Stomach (tissue), 9 donors: ENCODE measurements around the gene QPRT. TPM values are rescaled to one million over a fixed set of nuclear protein-coding genes. Genes with fewer than 3 reads are reported as not detected.
"Not testable (repeated sequence)": the region's sequence is repeated elsewhere in the genome, so short reads cannot be mapped to it uniquely, and the experiment has no call there.

ENCODE experiments used
- DNase-seq, 2 donors: peaks; one replicate each; pipeline versions ENCODE4 v3.0.0 to v3.0.0-alpha.2; 2013 to 2019
- H3K27ac ChIP-seq, 5 donors: fragments of 200-600 bp in 4 of 5; sonication (generic) in 4 of 5; one replicate each; pipeline ENCODE4 v1.5.1; 2013 to 2019; ENCODE audit warnings: mild to moderate bottlenecking in 1 of 5, moderate library complexity in 1 of 5
- H3K27me3 ChIP-seq, 3 donors: fragments of 200-600 bp; sonication (generic); one replicate each; pipeline ENCODE4 v1.5.1; 2017 to 2019; ENCODE audit warnings: mixed run types in 1 of 3
- H3K36me3 ChIP-seq, 4 donors: fragments of 200-600 bp; sonication (generic); 1 replicate in 3 of 4; 2 replicates in 1 of 4; pipeline ENCODE4 v1.5.1; 2016 to 2019
- H3K4me1 ChIP-seq, 4 donors: fragments of 200-600 bp; sonication (generic); one replicate each; pipeline ENCODE4 v1.5.1; 2016 to 2019
- H3K4me3 ChIP-seq, 4 donors: fragments of 200-600 bp; sonication (generic) in 3 of 4; one replicate each; pipeline ENCODE4 v1.5.1; 2016 to 2019; ENCODE audit warnings: mild to moderate bottlenecking in 1 of 4
- H3K9me3 ChIP-seq, 4 donors: fragments of 200-600 bp; sonication (generic); one replicate each; pipeline ENCODE4 v1.5.1; 2016 to 2019
- CTCF ChIP-seq, 7 experiments: fragments of 450-650 bp in 4 of 7; fragments of 200-600 bp in 3 of 7; sonication (generic) in 3 of 7; IDR thresholded peaks; one replicate each; pipeline ENCODE4 v1.5.1; 2016 to 2019; ENCODE audit warnings: antibody characterized with exemption in 7 of 7, control low read depth in 2 of 7, mild to moderate bottlenecking in 1 of 7
- EP300 ChIP-seq: sonication (generic); formaldehyde crosslinking; IDR thresholded peaks from one replicate; pipeline ENCODE4 v1.6.1; 2017; ENCODE audit warnings: antibody characterized with exemption
- POLR2A ChIP-seq, 4 donors: fragments of 450-650 bp; IDR thresholded peaks; one replicate each; pipeline ENCODE4 v1.6.1; 2016; ENCODE audit warnings: antibody characterized with exemption in 4 of 4, control low read depth in 2 of 4, mild to moderate bottlenecking in 1 of 4, moderate library complexity in 1 of 4
- POLR2AphosphoS5 ChIP-seq, 3 donors: sonication (generic); formaldehyde crosslinking; IDR thresholded peaks; one replicate each; pipeline ENCODE4 v1.6.1; 2016; ENCODE audit warnings: antibody characterized with exemption in 3 of 3
- WGBS, 5 donors: extraction: QIAGEN DNeasy Blood & Tissue Kit in 3 of 5; methylation state at CpG; one replicate each; pipeline versions ENCODE4 v1.1.5 to v1.1.7; 2013 to 2018; 5-methylcytosine and 5-hydroxymethylcytosine counted together
- intact Hi-C: fragments of 100-400 bp; cut with DNase I; formaldehyde crosslinking; loops from one replicate; pipeline ENCODE4 v1.15.1; 2023; ENCODE audit warnings: low total_unique reads
- polyA plus RNA-seq, 3 donors: library from polyadenylated mRNA; stranded (reverse); fragments of 200-250 nt; gene quantifications; one replicate each; pipeline ENCODE4 v1.2.3, GENCODE V29; 2013
- total RNA-seq, 5 donors: library from RNA; depleted of rRNA; stranded (reverse); fragments of >200 nt; gene quantifications; one replicate each; pipeline versions ENCODE4 v1.1.0 to v1.2.3, GENCODE V29; 2014 to 2016
- donor health status: healthy with polysubstance abuse.
- donor health status: Bipolar disorder and iron deficiency.
- donor health status: healthy.

Gene QPRT
- total and polyA plus RNA-seq, 8 donors: 2.4 to 114 (median 7.5) TPM; not detected in 1

- TF ChIP-seq EP300: no peak
- no peak for TF ChIP-seq POLR2A (IDR thresholded peaks at IDR 0.05)
- TF ChIP-seq POLR2AphosphoS5 (IDR thresholded peaks at IDR 0.05): no peak
- TF ChIP-seq CTCF (IDR thresholded peaks at IDR 0.05): no peak
- peaks cover 0 to 4% (median 0%) of the 10 kb centered on the region in 4 donors for H3K4me1 ChIP-seq
- no peak overlapping the region for H3K4me3 ChIP-seq
- H3K27ac ChIP-seq: no peak overlapping the region
- 69 to 86% (median 82%) methylated on average over 26 to 41 of the region's 41 CpGs for WGBS, 5 donors
- H3K27me3 ChIP-seq: no peaks in the 10 kb centered on the region
- peaks cover 0 to 9% (median 0%) of the 10 kb centered on the region in 4 donors for H3K9me3 ChIP-seq
- no peak for DNase-seq
- H3K36me3 ChIP-seq: no peaks in the 10 kb centered on the region
- intact Hi-C loops: loop anchor here (5.0 kb wide), 1 partner anchor 333 kb away; no protein-coding TSS in a partner anchor
Measured at GRCh38 chr16:29694384-29695195, 15.6 kb downstream of the QPRT start.

GRCh38 chr16:29695675-29696074 is 16.7 kb downstream of the QPRT start:
- intact Hi-C loops: loop anchor here (5.0 kb wide), 1 partner anchor 332 kb away; no protein-coding TSS in a partner anchor
- not testable (repeated sequence) for H3K27me3 ChIP-seq, H3K36me3 ChIP-seq, H3K9me3 ChIP-seq, DNase-seq, H3K4me3 ChIP-seq, H3K27ac ChIP-seq, H3K4me1 ChIP-seq
- 88 to 98% (median 94%) methylated on average over 3 of the region's 3 CpGs for WGBS, 5 donors

- intact Hi-C loops: loop anchor here (5.0 kb wide), 1 partner anchor 330 kb away; no protein-coding TSS in a partner anchor
- no peaks in the 10 kb centered on the region for H3K36me3 ChIP-seq
- no peak overlapping the region for H3K27ac ChIP-seq
- H3K4me3 ChIP-seq: no peak overlapping the region
- TF ChIP-seq POLR2AphosphoS5 (IDR thresholded peaks at IDR 0.05) (no peak), POLR2A (IDR thresholded peaks at IDR 0.05) (no peak)
- no peaks in the 10 kb centered on the region for H3K27me3 ChIP-seq
- peaks cover 0 to 9% (median 0%) of the 10 kb centered on the region in 4 donors for H3K9me3 ChIP-seq
- no peak for DNase-seq
- H3K4me1 ChIP-seq: peaks cover 0 to 12% (median 9%) of the 10 kb centered on the region in 4 donors
- 90 to 96% (median 93%) methylated on average over 15 to 21 of the region's 21 CpGs for WGBS, 5 donors
Measured at GRCh38 chr16:29696881-29697331, 17.9 kb downstream of the QPRT start.

GRCh38 chr16:29697391-29697790 is 18.4 kb downstream of the QPRT start:
- DNase-seq: no peak
- no peak overlapping the region for H3K4me3 ChIP-seq
- H3K27ac ChIP-seq: no peak overlapping the region
- intact Hi-C loops: loop anchor here (5.0 kb wide), 1 partner anchor 330 kb away; no protein-coding TSS in a partner anchor
- peaks cover 0 to 9% (median 0%) of the 10 kb centered on the region in 4 donors for H3K9me3 ChIP-seq
- WGBS, 5 donors: 97 to 98% (median 97%) methylated on average over 4 to 7 of the region's 7 CpGs
- H3K4me1 ChIP-seq: peaks cover 0 to 12% (median 9%) of the 10 kb centered on the region in 4 donors
- no peak for TF ChIP-seq CTCF (IDR thresholded peaks at IDR 0.05)
- TF ChIP-seq POLR2A (IDR thresholded peaks at IDR 0.05): no peak
- TF ChIP-seq EP300: no peak
- TF ChIP-seq POLR2AphosphoS5 (IDR thresholded peaks at IDR 0.05): no peak
- no peaks in the 10 kb centered on the region for H3K36me3 ChIP-seq
- no peaks in the 10 kb centered on the region for H3K27me3 ChIP-seq

- WGBS, 5 donors: 71 to 87% (median 85%) methylated on average over 2 of the region's 2 CpGs
- intact Hi-C loops: loop anchor here (5.0 kb wide), 1 partner anchor 329 kb away; no protein-coding TSS in a partner anchor
Measured at GRCh38 chr16:29698042-29698441, 19.1 kb downstream of the QPRT start.

More at GRCh38 chr16:29698042-29698441, 19.1 kb downstream of the QPRT start:
- no peak for DNase-seq
- H3K9me3 ChIP-seq: peaks cover 0 to 9% (median 0%) of the 10 kb centered on the region in 4 donors
- H3K27ac ChIP-seq: no peak overlapping the region
- no peak overlapping the region for H3K4me3 ChIP-seq
- H3K4me1 ChIP-seq: peaks cover 0 to 12% (median 9%) of the 10 kb centered on the region in 4 donors
- TF ChIP-seq CTCF (IDR thresholded peaks at IDR 0.05) (no peak), POLR2AphosphoS5 (IDR thresholded peaks at IDR 0.05) (no peak), POLR2A (IDR thresholded peaks at IDR 0.05) (no peak), EP300 (no peak)
- H3K36me3 ChIP-seq: no peaks in the 10 kb centered on the region
- H3K27me3 ChIP-seq: no peaks in the 10 kb centered on the region
